NCI-H510A treated with DMSO at 0.1 percent for 48 hours (cell line): ENCODE results near the gene RPUSD1.
"Not testable (repeated sequence)": the region's sequence is repeated elsewhere in the genome, so short reads cannot be mapped to it uniquely, and the experiment has no call there.

Experiments
- DNase-seq: peaks from one replicate; lab custom pipeline; 2025; lab: John Stamatoyannopoulos, UW

The RPUSD1 gene

GRCh38 chr16:787978-788398 lies at the start of gene RPUSD1:
RPUSD1 (minus strand) TSS chr16:788381; CDS start chr16:787737, 644 bp downstream.
- DNase-seq, result no peak

- DNase-seq, result not testable (repeated sequence)
These were observed 48.6 kb upstream of the RPUSD1 start for GRCh38 chr16:836822-837221.

GRCh38 chr16:836221-836620 lies 48.0 kb upstream of the RPUSD1 start:
- no peak for DNase-seq

GRCh38 chr16:835373-835772 lies 47.2 kb upstream of the RPUSD1 start:
- no peak for DNase-seq

GRCh38 chr16:833411-833810 lies 45.2 kb upstream of the RPUSD1 start:
- DNase-seq, result no peak

- DNase-seq, result no peak
These were observed 44.6 kb upstream of the RPUSD1 start for GRCh38 chr16:832652-833336.

GRCh38 chr16:831571-832413 lies 43.6 kb upstream of the RPUSD1 start:
- DNase-seq, result no peak

- DNase-seq, result no peak
These were observed 42.8 kb upstream of the RPUSD1 start for GRCh38 chr16:830871-831570.

GRCh38 chr16:830107-830870 lies 42.1 kb upstream of the RPUSD1 start:
- no peak for DNase-seq

- no peak for DNase-seq
These were observed 40.7 kb upstream of the RPUSD1 start for GRCh38 chr16:828891-829290.

GRCh38 chr16:827513-827912 lies 39.3 kb upstream of the RPUSD1 start:
- DNase-seq, result no peak

GRCh38 chr16:825341-826061 lies 37.3 kb upstream of the RPUSD1 start:
- DNase-seq, result no peak

GRCh38 chr16:824601-825000 lies 36.4 kb upstream of the RPUSD1 start:
- no peak for DNase-seq

GRCh38 chr16:824194-824593 lies 36.0 kb upstream of the RPUSD1 start:
- DNase-seq, result no peak

- no peak for DNase-seq
These were observed 34.7 kb upstream of the RPUSD1 start for GRCh38 chr16:822909-823297.

GRCh38 chr16:822174-822908 lies 34.2 kb upstream of the RPUSD1 start:
- no peak for DNase-seq

GRCh38 chr16:821751-822150 lies 33.6 kb upstream of the RPUSD1 start:
- DNase-seq, result no peak

- no peak for DNase-seq
These were observed 32.6 kb upstream of the RPUSD1 start for GRCh38 chr16:820748-821147.

GRCh38 chr16:820044-820408 lies 31.8 kb upstream of the RPUSD1 start:
- not testable (repeated sequence) for DNase-seq

GRCh38 chr16:819336-820043 lies 31.3 kb upstream of the RPUSD1 start:
- DNase-seq, result no peak
